HG03565 (cell line): Measurements from ENCODE around the gene IL1R2.

ENCODE experiments used
- ATAC-seq: cut with Tn5 transposase; IDR thresholded peaks from one replicate; pipeline ENCODE4 v1.9.1; 2021; ENCODE audit warnings: mild to moderate bottlenecking, moderate library complexity; ENCODE audit not compliant: unreplicated experiment

Gene IL1R2, protein sequence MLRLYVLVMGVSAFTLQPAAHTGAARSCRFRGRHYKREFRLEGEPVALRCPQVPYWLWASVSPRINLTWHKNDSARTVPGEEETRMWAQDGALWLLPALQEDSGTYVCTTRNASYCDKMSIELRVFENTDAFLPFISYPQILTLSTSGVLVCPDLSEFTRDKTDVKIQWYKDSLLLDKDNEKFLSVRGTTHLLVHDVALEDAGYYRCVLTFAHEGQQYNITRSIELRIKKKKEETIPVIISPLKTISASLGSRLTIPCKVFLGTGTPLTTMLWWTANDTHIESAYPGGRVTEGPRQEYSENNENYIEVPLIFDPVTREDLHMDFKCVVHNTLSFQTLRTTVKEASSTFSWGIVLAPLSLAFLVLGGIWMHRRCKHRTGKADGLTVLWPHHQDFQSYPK

DNA sequence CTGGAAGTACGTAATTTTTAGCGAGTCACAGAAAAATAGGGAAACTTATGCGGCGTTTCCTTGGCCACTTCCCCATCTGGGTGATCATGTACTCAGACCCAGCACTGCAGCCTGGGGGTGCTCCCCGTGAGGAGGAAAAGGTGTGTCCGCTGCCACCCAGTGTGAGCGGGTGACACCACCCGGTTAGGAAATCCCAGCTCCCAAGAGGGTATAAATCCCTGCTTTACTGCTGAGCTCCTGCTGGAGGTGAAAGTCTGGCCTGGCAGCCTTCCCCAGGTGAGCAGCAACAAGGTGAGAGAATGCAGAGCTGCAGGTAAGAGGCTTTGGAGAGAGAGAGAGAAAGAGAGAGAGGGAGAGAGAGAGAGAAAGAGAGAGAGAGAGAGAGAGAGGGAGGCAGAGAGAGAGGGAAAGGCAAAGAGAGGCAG is at the start of gene IL1R2:
TSS of gene IL1R2 (plus strand) at position 240 of the 425 bp plus-strand sequence. CDS start 16,616 bp downstream, outside the sequence.
- no peak for ATAC-seq

DNA sequence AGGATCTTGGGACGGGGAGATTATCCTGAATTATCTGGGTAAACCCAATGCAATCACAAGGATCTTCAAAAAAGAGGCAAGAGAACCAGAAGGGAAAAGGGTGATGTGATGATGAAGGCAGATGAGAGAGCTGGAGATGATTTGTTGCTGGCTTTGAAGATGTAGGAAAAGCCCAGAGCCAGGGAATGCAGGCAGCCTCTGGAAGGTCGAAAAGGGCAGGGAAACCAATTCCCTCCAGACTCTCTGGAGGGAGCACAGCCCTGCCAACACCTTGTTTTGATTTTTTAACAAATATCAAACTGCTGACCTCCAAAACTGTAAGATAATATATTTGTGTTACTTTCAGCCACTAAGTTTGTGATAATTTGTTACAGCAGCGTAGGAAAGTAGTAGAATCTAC is 48.9 kb upstream of the IL1R2 start:
- no peak for ATAC-seq

DNA sequence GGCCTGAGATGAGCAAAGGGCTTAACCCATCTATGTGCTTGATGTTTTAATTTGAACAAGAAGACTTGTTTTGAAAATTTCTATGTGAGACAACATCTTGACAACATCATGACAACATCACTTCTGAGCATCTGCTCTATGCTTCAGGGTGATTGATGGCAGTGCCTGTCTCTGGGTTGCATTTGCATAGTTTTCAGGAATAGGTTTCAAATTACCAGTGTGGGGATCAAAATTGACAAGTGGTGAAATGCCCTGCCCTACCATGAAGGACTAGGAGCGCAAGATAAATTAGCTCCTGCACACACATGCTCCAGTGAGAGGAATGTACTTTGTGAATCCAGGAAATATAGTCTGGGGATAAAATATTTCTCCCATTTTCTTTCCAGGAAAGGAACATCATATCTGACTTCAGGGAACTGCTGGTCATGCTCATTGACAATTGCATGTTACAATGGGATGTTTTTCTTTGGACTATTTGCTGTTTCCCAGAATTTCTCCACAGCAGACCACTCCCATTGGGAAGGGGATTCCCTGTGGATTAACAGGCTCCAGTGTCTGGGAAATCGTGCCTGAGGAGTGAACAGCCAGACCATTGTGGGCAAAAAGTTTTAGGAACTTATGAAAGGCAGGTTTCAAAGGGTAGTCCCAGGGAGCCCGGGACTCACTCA is 45.3 kb upstream of the IL1R2 start:
- no peak for ATAC-seq

DNA sequence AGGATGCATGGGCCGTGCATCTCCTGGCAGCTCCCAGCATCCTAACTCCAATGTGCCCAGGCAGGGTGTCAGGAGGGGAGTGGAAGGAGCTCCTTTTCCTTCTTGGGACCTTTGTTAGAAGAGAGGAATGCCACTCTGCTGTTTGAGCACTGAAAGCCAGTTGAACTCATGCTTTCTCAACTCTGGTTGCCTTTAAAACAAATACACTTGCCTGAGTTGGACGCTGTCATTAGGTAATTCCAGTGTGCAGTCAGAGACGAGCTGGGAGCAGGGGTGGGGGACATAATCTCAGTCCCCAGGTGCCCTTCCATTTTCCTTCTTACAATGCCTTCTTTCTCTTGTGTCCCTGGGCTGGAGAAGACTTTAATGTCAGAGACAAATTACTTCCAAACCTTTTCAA is 44.4 kb upstream of the IL1R2 start:
- ATAC-seq: no peak

DNA sequence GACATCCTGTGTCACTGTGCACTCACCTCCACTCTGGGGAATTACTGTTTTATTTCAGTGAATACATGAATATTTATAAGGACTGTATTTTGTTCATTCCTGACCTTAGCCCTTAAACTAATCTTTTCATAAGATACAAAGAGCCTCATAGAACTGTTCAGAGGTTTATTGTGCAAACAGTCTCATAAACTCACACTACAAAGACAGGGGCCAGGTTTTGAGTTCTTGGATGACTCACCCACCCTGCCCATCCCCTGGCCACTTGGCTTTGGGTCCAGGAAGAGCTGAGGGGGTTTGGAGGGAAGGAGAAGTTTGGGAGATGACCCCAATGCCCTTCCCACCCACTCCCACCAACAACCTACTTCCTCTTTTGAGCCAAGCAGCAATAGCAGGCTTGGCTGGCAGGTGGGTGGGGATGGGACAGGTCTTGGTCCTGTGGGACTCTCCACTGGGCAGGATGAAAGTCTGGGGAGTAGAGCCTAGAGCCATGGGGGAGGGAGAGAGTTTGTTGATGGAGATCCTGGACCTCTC is 43.1 kb upstream of the IL1R2 start:
- ATAC-seq: no peak

DNA sequence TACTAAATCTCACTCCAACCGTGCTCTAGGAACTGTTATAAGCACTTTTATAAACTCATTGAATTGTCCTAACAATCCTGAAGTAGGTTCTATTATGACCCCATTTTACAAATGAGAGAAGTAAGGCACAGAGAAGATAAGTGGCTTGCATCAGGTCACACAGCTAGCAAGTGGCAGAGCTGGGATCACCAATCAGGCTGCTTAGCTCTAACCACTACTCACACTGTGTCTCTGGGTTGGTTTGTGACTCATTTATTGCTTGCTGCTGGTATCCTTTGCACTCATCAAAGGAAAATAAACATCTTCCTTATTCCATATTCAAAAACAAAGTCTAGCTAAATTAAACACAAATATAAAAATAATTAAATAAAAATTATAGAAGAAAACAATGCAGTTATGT is 42.5 kb upstream of the IL1R2 start:
- ATAC-seq: no peak

DNA sequence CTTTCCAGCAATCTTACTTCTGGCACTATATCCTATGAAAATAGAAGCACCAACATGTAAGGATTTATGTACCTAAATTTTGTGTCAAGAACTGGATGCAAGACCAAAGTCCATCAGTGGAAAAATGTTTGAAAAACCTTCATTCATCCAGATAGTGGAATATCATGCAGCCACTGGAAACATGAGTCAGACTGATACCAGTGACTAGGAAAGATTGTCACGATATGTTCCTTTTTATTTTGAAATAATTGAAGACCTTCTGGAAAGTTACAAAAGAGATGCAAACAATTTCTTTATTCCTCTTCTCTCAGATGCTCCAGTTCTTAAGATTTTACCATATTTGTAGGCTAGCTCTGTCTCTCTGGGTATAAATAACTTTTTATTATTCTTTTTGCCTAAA is 40.5 kb upstream of the IL1R2 start:
- ATAC-seq: no peak

DNA sequence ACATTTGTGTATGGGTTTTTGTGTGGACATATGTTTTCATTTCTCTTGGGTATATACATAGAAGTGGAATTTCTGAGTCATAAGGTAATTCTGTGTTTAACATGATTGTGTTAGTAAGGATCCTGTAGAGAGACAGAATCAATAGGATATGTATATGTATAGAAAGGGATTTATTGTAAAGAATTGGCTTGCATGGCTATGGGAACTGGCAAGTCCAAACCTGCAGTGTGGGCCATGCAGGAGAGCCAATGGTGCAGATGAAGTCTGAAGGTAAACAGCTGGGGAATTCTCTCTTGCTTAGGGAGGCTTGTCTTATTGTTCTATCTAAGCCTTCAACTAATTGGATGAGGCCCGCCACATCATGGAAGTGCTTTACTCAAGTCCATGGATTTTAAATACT is 39.2 kb upstream of the IL1R2 start:
- ATAC-seq: no peak

DNA sequence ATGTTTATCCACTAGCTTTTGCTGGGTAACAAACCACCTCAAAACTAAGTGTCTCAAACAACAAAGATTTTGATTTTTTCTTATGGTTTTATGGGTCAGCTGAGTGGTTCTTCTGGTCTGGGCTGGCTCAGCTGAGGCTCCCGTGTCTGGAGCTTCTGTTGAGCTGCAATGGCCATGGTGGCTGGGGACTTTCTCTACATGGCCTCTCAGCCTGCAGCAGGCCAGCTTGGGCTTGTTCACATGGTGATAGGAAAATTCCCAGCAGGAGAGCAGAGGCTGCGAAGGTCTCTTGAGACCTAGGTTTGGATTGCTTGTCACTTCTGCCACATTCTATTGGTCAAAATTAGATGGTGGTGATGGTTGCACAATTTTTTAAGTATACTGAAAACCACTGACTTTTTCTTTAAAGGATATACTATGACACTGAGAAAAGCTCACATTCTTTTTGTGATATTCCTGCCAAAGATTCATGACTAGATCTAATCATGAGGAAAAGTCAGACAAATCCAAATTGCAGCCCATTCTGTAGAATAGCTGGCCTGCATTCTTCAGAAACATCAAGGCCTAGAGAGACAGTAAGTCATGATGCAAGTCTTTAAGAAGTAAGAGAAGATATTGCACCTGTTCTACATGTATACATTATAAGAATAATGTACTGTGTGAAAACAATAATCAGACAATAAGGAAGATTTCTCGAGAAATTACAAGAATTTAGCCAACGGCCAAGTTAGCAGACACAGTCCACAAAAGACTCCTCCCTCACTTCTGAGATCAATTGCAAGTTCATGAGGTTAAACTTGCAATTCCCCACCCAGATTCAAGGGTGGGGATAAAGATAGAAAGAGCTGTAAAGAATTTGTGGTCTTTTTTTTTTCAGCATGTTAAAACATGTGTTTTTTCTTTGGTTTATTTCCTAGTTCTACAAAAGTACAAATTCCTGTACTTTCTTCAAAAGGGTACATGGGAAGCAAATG is 35.0 kb upstream of the IL1R2 start:
- ATAC-seq: no peak

DNA sequence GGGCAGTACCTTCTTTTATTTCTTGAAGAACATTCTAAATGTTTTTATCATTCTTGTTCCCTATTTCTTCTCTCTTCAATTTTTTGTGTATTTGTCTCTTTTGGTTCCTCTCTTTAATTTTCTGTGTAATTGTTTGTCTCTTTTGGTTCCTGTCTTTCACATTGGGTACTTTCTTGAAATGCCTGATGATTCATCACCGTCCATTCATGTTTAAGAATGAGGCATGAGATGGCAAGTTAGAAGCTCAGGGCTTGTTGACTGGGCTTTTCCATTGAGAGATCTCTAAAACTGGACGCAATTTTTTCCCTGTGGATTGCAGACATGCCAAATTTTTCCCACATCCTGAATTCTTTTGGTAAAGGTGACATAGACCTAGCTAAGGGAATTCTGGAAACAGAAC is 33.7 kb upstream of the IL1R2 start:
- ATAC-seq: no peak

DNA sequence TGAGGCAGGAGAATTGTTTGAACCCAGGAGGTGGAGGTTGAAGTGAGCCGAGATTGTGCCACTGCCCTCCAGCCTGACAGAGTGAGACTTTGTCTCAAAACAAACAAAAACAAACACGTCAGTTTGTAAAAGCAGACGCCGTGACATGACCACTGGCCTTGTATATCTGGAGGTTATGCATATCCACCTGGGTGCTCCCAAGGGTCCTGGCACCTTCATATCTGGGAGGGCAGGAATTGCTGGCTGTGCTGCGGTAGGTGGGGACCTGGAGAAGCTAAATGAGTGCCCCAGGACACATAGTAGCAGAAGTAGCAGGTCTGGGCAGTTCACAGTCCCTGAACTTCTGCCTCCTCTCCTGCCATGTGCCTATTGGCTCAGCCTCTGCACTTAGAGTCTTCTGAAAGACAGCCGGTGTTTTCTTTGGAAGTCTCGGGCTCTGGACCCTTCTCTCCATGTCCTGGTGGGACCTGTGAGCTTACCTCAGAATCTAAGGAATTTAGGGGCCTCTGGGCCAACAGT is 30.9 kb upstream of the IL1R2 start:
- ATAC-seq: no peak

DNA sequence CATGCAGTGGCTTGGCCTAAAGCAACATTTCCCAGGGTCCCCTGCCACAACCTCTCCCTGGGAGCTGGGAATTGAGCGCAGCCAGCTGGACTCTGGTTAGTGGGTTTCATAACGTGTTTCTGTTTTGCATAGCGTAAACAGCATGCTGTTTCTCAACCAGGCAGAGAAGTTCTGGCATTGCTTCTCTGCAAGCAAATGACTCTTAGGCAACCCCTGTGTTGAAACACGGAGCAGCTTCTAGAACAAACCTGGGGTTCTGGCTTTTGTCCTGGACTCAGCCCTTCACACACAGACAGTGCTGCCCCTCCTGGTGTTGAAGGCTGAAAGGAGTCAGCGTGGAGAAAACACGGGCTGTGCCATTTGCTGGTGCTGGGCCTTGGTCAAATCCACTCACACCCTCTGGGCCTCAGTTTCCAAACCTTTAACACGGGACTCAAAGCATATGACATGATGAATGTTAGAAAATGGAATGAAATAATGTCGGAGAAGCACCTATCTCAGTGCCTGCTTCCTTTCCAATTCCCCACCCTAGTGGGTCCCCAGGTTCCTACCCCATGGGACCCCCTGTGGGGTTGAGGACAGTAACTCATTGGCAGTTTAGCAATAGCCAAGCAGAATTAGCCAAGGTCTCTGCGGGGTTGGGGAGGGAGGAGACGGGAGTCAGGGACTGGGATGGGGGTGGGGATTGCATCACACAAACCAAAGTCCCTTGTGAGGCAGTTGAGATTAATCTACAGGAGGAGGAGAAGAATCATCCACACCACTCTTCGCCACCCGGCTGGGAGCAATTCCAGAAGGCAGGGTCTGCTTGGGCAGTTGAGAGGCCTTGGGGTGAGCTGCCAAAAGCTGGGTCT is 30.2 kb upstream of the IL1R2 start:
- no peak for ATAC-seq

DNA sequence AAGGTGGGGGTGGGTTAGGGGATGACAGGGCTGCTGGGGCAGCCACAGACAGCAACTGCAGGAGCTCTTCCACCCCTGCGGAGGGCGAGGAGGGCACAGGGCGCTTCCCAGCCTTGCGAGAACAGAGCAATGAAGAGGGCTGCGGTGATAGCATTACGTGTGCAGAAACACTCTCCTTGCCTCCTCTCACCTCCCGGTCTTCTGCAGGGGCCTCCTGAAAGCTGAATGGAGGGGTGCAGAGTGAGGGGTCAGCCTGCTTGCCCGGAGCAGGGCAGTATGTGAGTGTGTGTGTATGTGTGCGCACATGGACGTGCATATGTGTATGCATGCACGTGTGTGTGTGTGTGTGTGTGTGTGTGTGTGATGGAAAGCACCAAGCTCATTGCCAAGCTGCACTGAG is 29.5 kb upstream of the IL1R2 start:
- ATAC-seq: no peak

DNA sequence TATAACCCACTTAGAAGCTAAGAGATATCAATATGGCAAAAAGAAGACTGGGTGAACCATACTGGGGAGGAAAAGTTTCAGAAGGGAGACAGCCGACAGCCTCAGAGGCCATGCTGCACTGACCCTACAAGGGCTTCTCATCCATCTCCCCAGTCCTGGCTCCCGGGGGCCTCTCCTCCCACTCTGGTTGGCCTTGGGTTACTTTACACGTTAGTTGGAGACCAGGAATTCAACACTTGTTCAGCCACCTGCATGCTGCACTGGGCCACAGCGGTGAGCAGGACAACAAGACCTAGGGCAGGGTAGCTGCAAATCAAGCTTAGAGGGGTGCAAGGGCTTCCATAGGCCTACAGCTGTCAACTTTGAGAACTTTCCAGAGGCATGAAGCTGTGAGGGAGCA is 28.6 kb upstream of the IL1R2 start:
- ATAC-seq: no peak

DNA sequence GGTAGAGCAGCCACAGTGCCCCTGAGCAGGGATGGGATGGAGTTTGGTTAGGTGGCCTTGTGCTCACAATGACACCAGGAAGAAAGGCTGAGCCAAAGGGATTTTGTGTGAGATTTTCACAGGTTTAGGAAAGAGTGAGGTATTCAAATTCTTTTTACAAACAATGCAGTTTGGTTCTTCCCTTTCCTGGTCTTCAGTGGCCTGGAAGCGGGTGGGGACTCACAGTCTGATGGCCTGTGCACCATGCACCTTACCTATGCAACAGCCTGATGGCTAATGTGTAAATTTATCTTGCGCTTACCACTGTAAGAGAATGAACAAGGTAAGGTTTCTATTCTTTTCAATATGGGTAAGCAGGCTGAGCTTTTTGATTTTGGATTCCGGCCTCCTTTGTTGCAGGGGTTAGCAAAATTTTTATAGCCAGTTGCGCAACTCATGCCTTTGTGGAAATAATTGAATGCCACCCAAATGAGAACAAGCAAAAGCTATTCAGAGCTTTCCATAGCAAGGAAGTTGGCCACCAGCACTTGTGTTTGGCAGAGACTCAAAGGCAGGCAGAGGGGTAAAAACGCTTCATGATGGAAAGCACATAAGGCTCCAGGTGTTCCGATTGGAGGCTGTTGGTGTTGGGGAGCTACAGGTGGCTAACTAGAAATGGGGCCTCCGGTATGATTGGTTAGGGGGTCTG is 23.8 kb upstream of the IL1R2 start:
- no peak for ATAC-seq

DNA sequence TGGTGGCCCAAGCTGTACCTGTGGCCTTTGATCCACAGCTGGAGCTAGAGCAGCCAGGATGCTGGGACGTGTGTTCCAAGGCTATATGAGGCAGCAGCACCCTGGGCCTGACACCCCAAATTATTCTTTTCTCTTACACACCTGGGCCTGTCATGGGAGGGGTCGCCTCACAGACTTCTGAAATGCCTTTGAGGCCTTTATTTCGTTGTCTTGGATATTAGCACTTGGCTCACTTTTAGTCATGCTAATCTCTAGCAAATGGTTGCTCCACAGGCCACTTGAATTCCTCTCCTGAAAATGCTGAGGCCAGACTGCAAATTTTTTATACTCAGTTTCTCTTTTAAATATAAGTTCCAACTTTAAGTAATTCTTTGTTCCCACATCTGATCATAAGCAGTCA is 22.0 kb upstream of the IL1R2 start:
- no peak for ATAC-seq

DNA sequence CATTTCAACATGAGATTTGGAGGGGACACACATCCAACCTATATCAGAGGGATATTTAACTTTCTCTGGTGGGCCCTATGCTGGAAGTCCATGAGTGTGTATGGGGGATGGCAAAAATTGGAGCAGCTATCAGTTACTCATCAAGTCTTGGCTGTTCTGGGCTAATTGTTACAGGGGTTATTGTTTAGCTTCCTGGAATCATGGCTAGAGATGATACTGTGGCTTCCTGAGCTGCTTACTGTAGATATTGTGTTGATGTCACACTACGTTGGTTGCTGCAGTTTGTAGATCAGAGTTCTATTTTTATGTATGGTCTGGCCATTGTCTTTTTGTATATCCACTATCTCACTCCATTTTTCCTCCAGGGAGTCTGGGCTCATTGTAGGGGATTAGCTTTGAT is 20.9 kb upstream of the IL1R2 start:
- no peak for ATAC-seq

DNA sequence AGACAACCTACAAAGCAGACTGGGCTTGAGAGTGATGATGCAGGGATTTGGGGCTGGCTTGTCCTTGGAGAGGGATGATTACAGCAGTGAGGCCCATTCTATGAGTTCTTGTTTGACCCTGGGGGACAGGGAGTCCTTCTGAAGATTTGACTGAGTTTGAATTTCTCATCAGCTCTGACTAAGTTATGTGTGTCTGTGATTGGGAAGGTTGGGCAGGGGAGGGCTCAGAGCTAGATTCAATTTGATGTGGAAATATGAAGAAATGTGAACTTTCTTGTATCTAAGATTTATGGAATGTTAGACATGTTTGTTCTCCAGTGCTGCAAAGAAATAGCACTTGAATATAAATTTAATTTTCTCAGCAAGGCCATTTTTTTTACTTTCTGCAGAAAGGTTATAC is 19.9 kb upstream of the IL1R2 start:
- no peak for ATAC-seq
